Stomach smooth muscle (tissue), 2 donors: ENCODE data around the gene ADSS1.

Experiments used
- H3K27ac ChIP-seq: one replicate; pipeline ENCODE4 v1.7.0; 2013; ENCODE audit warnings: mild to moderate bottlenecking, low read length, inconsistent platforms
- H3K27me3 ChIP-seq, 2 donors: one replicate each; pipeline ENCODE4 v1.7.0; 2013; ENCODE audit warnings: low read length in 2 of 2; ENCODE audit not compliant: insufficient read depth in 2 of 2, control insufficient read depth in 1 of 2
- H3K36me3 ChIP-seq, 2 donors: one replicate each; pipeline ENCODE4 v1.7.0; 2013; ENCODE audit warnings: low read length in 2 of 2; ENCODE audit not compliant: control insufficient read depth in 2 of 2, insufficient read depth in 2 of 2
- H3K4me1 ChIP-seq: one replicate; pipeline ENCODE4 v1.7.0; 2013; ENCODE audit warnings: low read length; ENCODE audit not compliant: control insufficient read depth, insufficient read depth
- H3K4me3 ChIP-seq, 2 donors: one replicate each; pipeline ENCODE4 v1.7.0; 2013; ENCODE audit warnings: low read length in 2 of 2
- H3K9ac ChIP-seq, 2 donors: one replicate each; pipeline ENCODE4 v1.7.0; 2013; ENCODE audit warnings: low read length in 2 of 2, mild to moderate bottlenecking in 1 of 2
- H3K9me3 ChIP-seq, 2 donors: one replicate each; pipeline ENCODE4 v1.7.0; 2013; ENCODE audit warnings: low read length in 2 of 2; ENCODE audit not compliant: control insufficient read depth in 2 of 2
- donor health status: healthy.
- donor health status: Pancreatic carcinoma.

ADSS1 gene

DNA sequence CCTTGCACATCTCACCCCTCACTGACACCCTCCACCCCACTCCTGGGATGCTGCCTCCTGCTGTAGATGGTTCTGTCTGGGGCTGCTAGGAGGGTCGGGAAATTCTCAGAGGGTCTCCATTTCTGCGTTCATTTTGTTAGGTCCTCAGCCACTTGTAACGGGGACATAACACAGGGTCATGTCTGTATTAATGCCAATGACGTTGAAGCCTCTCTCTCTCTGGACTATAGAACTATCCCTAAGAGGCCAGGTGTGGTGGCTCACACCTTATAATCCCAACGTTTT lies 43.5 kb downstream of the ADSS1 start:
- Histone ChIP-seq H3K9me3 (peaks cover 0 to 4% of the 10 kb centered on the region in 2 donors), H3K4me1 (peaks cover 8% of the 10 kb centered on the region), H3K4me3 (no peak overlapping the region), H3K9ac (no peak overlapping the region), H3K27ac (no peak overlapping the region), H3K36me3 (peaks cover 15 to 17% of the 10 kb centered on the region in 2 donors), H3K27me3 (no peaks in the 10 kb centered on the region)

DNA sequence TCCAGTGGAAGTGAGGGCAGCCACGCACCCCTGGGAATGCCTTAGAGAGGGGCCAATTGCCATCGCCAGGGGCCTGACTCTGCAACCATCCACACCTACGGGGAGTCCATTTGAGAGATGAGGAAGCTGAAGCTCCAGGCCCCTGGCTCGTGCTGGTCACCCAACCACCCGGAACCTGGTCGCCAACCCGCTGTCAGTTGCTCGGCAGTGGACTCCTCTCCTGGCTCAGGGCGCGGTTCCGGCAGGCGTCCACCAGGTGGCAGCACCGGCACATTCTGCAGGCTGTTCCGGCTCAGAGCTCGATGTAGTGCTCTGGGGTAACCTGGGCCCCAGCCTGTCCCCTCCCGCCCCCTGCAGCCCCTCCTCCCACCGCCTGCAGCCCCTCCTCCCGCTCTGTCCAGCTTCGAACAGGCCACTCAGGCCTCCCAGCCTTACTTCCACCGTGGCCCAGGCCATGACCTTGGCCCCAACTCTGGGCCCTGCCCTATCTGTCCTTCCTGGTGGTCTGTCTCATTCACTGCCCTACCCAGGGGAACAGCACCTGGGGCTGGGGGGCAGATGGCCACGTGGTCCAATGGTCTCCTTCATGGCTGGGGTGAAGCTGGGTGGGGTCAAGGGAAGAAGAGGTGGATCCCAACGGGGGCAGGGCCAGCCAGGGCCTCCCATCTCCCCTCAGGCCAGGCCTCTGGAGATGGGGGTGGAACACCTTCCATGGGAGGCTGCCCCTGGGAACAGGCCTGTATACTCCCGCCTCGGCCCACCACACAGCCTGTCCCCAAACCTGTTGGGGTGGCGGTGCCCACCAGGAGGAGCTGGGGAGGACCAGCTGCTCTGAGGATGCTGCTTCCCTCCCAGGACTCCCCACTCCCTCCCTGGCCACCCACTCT lies 44.7 kb downstream of the ADSS1 start:
- Histone ChIP-seq H3K9me3 (peaks cover 0 to 4% of the 10 kb centered on the region in 2 donors), H3K9ac (no peak overlapping the region), H3K4me3 (no peak overlapping the region), H3K36me3 (peaks cover 23 to 26% of the 10 kb centered on the region in 2 donors), H3K27ac (no peak overlapping the region), H3K27me3 (no peaks in the 10 kb centered on the region), H3K4me1 (peaks cover 8% of the 10 kb centered on the region)

DNA sequence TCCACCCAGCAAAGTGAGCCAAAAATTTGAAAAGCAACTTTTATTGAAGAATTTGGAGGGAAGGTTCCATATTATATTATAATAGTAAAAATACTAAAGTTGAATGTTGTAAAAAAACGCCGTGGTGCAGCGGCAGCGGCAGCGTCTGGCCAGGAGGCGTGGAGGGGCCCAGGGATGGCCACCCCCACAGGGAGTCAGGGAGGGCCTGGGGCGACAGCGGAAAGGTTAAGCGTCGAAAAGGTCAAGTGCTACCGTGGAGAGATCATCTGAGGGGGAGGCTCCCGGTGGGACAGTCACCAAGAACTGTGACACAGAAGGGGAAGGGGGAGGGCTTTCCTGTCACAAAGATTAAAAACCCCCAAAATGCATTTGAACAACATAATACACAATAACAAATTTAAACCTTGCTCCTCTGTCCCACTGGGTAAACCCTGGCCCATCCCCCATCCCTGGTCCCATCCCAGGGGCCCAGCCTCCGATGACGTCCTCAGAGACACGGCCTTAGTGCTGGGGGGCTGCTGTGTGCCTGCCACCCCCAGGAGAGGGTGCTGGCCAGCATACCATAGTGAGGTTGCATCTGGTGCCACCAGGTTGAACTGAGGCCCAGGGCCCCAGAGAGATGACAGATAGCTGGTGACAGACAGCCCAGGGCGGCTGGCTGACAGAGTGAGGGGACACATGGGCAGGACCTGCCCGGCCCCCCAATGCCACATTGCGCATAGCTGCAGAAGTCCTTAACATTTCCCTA lies 45.5 kb downstream of the ADSS1 start:
- Histone ChIP-seq H3K27ac (no peak overlapping the region), H3K27me3 (no peaks in the 10 kb centered on the region), H3K9ac (no peak overlapping the region), H3K9me3 (peaks cover 0 to 4% of the 10 kb centered on the region in 2 donors), H3K4me3 (no peak overlapping the region), H3K4me1 (peaks cover 8% of the 10 kb centered on the region), H3K36me3 (peaks cover 23 to 26% of the 10 kb centered on the region in 2 donors)

DNA sequence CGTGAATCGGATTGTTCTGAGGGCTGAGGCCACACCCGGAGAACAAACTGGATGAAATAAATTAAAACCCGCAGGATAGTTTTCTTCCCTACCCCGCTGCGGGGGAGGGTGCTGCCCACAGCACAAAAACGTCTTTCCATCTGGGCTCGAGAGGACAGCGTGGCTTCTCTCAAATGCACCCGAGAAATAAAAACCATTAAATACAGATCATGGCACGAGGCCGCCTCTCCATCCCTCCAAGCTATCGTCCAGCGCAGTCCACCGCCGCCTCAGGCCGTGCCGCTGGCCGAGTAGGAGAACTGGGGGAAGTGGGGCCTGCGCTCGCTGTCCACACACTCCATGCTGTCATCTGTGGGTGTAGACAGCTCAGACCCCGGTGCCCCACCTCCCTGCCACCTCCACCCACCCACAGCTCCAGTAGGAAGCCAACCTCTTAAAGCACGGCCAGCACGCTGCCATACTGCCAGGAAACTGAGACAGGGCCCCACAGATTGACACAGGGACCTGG lies 46.1 kb downstream of the ADSS1 start:
- no peaks in the 10 kb centered on the region for H3K27me3 ChIP-seq
- no peak overlapping the region for H3K4me3 ChIP-seq
- H3K27ac ChIP-seq: no peak overlapping the region
- peaks cover 0 to 4% of the 10 kb centered on the region in 2 donors for H3K9me3 ChIP-seq
- no peak overlapping the region for H3K9ac ChIP-seq
- peaks cover 8% of the 10 kb centered on the region for H3K4me1 ChIP-seq
- peaks cover 23 to 28% of the 10 kb centered on the region in 2 donors for H3K36me3 ChIP-seq

DNA sequence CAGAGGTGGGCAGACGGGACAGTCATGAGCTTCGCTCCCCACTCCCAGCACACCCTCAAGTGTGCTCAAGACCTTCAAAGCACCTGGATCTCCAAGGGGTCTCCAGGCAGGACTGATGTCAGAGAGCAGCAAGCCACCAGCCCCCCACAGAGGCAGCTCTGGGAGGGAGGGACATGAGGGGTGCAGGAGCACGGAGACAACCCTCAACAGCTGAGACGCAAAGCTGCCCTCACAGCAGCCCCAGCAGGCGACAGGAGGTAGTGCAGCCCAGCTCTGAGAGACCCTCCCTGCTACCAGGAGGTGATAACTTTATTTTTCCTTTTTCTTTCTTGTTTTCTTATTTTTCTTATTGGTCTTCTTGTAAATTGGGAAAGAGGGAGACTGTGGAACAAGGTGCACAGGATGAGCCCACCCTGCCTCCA lies 46.8 kb downstream of the ADSS1 start:
- Histone ChIP-seq H3K4me1 (peaks cover 8% of the 10 kb centered on the region), H3K36me3 (peaks cover 23 to 30% of the 10 kb centered on the region in 2 donors), H3K27ac (no peak overlapping the region), H3K9me3 (peaks cover 0 to 4% of the 10 kb centered on the region in 2 donors), H3K27me3 (no peaks in the 10 kb centered on the region), H3K9ac (no peak overlapping the region), H3K4me3 (no peak overlapping the region)

DNA sequence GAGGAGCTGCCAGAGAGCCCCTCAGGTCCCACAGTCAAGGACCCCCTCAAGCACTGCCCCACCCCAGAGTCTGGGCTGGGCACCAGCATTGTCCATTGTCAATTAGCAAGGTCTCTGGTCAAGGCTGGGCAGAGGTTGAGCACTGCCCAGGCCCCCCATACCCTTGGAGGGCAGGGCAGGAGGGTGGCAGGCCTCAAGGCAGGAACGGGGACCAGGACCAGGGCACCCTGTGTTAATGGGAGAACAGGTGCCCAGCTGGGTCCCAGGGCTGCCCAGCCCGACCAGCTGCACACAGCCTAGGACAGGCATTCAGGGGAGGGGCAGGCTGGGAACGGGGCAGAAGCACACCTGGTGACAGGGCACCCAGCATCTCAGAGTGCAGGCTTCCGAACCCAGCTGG lies 47.3 kb downstream of the ADSS1 start:
- Histone ChIP-seq H3K9ac (no peak overlapping the region), H3K27me3 (no peaks in the 10 kb centered on the region), H3K4me1 (peaks cover 8% of the 10 kb centered on the region), H3K36me3 (peaks cover 23 to 31% of the 10 kb centered on the region in 2 donors), H3K27ac (no peak overlapping the region), H3K4me3 (no peak overlapping the region), H3K9me3 (peaks cover 0 to 4% of the 10 kb centered on the region in 2 donors)

DNA sequence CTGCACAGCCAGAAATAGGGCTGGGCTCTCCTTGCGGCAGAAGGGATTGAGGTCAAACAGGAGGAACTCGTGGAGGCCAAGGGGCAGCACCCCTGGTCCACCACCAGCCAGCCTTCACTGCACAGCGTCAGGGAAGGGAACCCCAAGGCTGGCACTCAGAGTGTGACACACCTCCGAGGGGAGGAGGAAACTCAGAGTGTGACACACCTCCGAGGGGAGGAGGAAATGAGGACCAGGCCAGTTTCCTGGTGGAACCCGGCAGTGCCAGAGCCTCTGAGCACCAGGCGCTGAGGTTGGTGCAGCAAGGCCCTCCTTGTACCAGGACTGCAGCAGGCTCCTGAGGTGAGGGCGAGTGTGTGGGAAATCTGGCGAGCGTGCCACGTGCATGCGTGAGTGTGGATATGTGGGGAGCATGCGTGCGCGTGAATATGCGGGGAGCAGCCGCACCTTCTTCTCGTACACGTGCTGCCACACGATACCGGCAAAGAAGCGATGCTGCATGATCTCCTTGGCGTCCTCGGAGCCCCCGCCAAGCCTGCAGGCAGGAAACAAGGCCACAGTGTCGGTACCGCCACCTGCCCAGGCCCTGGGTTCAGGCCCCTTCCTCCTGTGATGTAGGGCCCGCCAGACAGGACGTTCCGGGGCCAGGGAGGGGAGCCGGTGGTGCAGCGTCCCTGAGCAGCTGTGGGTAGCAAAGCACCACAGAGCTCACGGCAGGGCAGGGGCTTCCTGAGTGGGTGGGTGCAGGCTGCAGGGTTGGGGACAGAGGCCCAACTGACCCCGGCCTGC lies 48.1 kb downstream of the ADSS1 start:
- H3K4me3 ChIP-seq: no peak overlapping the region
- H3K27me3 ChIP-seq: no peaks in the 10 kb centered on the region
- no peak overlapping the region for H3K27ac ChIP-seq
- no peak overlapping the region for H3K9ac ChIP-seq
- H3K9me3 ChIP-seq: peaks cover 0 to 4% of the 10 kb centered on the region in 2 donors
- peaks cover 8% of the 10 kb centered on the region for H3K4me1 ChIP-seq
- H3K36me3 ChIP-seq: peaks cover 23 to 32% of the 10 kb centered on the region in 2 donors

DNA sequence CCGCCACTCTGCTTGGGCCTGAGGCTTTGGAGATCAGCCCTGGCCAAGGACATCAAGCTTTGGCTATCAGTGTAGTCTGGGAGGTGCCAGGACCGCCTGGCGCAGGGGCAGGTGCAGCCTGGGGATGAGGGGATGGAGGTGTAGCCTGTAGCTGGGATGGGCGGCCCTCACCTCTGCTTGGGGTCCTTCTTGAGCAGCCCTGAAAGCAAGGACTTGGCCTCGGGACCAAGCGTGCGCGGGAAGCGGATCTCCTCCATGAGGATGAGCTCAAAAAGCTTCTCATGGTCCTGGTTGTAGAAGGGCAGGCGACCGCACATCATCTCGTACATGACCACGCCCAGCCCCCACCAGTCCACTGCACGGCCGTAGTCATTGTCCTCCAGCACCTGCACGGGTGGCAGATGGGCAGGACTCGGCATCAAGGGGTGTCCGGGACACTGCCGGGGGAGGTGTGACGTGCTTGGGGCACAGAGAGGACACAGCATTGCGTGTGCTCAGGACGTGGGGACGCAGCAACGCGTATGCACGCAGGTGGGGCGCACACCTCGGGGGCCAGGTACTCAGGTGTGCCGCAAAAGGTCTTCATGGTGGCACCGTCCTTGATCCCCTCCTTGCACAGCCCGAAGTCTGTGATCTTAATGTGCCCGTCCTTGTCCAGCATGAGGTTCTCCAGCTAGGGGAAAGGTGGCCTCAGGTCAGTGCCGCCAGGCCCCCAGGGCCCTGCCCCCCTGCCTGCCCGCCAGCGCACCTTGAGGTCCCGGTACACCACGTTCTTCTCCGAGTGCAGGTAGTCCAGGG lies 48.9 kb downstream of the ADSS1 start:
- Histone ChIP-seq H3K9ac (no peak overlapping the region), H3K4me3 (no peak overlapping the region), H3K27me3 (no peaks in the 10 kb centered on the region), H3K9me3 (peaks cover 0 to 4% of the 10 kb centered on the region in 2 donors), H3K36me3 (peaks cover 23 to 32% of the 10 kb centered on the region in 2 donors), H3K27ac (no peak overlapping the region), H3K4me1 (peaks cover 8% of the 10 kb centered on the region)

DNA sequence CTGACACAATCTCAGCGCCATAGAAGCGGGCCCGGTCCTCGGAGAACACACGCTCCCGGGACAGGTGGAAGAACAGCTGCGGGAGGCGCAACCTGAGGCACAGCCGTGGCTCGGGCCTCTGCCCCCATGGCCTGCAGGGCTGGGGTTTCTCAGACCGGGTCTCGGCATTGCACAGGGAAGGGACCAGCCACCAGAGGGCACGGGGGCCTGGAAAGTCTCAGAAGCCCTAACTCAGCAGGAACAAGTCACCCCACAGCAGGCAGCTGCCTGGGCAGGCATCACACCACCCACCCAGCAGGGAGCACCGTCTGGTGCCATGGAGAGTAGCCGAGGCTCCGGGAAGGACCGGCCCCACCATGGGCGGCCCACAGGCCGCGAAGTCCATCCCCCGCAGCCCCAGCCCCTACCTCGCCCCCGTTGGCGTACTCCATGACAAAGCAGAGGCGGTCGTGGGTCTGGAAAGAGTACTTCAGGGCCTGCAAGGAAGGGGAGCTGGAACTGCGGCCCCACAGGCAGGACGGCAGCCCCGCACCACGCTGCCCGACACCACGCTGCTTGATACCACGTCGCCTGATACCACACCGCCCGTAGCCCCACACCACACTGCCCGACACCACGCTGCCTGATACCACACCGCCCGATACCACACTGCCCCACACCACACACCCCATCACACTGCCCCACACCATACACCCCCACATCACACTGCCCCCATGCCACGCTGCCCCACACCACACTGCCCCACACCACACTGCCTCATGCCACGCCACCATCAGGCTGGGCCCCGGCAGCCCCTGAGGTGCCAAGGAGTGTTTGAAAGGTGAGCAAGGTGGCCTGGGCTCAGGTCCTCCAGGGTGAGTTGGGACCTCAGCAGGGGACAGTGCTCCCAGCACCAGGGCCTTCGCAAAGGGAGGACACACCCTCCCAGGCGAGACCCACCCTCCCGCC lies 49.8 kb downstream of the ADSS1 start:
- H3K9me3 ChIP-seq: peaks cover 0 to 4% of the 10 kb centered on the region in 2 donors
- no peaks in the 10 kb centered on the region for H3K27me3 ChIP-seq
- H3K4me1 ChIP-seq: peaks cover 4% of the 10 kb centered on the region
- H3K9ac ChIP-seq: no peak overlapping the region
- peaks cover 23 to 35% of the 10 kb centered on the region in 2 donors for H3K36me3 ChIP-seq
- H3K27ac ChIP-seq: no peak overlapping the region
- H3K4me3 ChIP-seq: no peak overlapping the region
